Hematopoietic multipotent progenitor cell (in vitro differentiated cells): ENCODE data around the gene DAPK1. TPM values are rescaled to one million over a fixed set of nuclear protein-coding genes. Genes with fewer than 3 reads are reported as not detected.
"Not testable (repeated sequence)": the region's sequence is repeated elsewhere in the genome, so short reads cannot be mapped to it uniquely, and the experiment has no call there.

ENCODE experiments used
- DNase-seq, 3 donors: peaks; one replicate each; pipeline ENCODE4 v3.0.0-alpha.2; 2011 to 2015; ENCODE audit warnings: low read depth in 2 of 3, low spot score in 2 of 3
- total RNA-seq: library from RNA; depleted of rRNA; stranded (reverse); fragments of >200 nt; gene quantifications from one replicate; pipeline ENCODE4 v1.2.3, GENCODE V29; 2012

The DAPK1 gene
- total RNA-seq, 1 donor: 148 TPM

GRCh38 chr9:87722393-87723088, 224.9 kb downstream of the DAPK1 start:
- DNase-seq: no peak

GRCh38 chr9:87725356-87725899, 227.8 kb downstream of the DAPK1 start:
- no peak for DNase-seq

DNA sequence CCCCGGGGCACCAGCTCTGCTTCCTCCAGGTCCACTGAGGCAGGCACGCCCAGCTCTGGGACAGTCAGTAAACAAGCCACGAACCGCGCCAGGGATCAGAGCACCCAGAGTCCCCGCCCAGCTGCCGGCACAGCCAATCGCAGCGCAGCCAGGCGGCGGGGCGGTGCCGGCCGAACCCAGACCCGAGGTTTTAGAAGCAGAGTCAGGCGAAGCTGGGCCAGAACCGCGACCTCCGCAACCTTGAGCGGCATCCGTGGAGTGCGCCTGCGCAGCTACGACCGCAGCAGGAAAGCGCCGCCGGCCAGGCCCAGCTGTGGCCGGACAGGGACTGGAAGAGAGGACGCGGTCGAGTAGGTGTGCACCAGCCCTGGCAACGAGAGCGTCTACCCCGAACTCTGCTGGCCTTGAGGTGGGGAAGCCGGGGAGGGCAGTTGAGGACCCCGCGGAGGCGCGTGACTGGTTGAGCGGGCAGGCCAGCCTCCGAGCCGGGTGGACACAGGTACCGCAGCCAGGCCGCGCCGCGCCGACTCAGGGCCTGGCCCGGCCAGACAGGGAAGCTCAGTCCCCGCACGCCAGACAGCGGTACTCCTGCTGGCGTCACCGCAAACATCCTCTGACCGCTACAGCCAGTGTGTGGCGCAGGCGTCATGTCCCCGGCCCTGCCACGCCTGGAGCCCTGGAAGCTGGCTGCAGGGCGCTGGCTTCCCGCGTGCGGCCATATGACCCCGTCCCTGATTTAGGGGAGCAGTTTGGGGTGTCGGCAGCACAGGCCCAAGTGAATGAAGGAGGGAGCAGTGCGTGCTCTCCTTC, 228.4 kb downstream of the DAPK1 start, which contains the start of gene CTSL:
Gene CTSL (plus strand): TSS at position 220 of the 810 bp plus-strand sequence. CDS start 1,485 bp downstream, outside the sequence.
- DNase-seq: peak in 2 of 3 donors; percentile 39 to 48

DNA sequence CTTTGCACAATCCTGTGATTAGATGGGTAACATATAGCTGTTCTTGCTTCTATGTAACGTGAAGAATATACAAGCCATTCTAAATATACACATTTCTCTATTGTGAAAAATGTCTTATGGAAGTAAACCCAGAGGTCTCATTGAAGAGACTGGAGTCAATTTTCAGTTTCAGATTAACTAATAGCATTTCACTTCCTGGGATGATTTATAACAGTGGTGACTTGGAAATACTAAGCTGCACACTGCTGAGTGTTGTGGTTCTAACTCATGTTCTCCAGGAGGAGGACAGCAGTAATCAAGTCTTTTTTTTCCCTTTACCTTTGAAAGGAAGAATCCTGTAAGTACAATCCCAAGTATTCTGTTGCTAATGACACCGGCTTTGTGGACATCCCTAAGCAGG, 231.6 kb downstream of the DAPK1 start:
- DNase-seq: no peak

DNA sequence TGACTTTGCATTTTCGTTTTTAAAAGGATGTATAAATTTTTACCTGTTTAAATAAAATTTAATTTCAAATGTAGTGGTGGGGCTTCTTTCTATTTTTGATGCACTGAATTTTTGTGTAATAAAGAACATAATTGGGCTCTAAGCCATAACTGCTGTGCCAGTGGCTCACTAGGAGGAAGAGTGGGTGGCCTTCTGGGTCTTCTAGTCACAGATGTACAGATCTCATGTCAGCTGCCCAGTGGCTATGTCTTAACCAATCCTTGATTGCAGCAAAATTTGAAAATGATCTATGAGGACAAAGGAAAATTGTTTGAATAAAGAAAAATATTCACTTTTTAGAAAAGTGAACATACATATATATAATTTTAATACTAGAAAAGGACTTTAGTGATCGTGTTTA, 233.7 kb downstream of the DAPK1 start:
- no peak for DNase-seq

DNA sequence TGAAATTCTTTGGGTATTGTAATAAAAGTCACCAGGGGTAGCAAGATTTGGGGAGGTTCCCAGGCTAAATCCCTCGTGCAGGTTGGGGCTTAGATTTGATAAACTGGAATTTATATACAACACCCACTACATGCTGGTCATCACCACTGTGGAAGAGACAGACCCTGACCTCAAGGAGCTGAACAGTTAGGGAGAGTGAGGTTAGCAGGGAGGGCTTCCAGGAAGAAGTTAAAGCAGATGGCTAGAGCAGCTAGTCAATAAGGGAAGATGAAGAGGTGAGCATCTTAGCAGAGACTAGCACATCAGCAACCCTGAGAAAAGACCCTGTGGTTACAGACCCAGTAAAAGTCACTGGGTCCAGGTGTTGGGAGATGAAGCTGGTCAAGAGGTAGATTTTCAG, 234.7 kb downstream of the DAPK1 start:
- no peak for DNase-seq

DNA sequence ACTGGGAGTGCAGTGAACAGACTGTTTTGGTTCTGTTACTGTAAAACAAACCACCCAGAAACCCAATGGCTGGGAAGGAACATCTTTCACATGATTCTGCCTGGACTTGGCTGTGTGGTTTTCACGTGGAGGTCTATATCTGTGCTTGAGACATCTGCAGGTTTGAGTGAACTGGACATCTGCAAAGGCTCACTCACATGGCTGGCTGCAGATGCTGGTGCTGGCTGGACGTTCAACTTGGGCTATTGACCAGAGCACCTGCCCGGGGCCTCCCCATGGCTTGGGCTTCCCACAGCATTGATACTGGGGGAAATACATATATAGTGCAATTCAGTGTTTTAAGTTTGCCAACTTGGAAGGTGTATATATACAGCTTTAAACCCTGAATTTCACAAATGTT, 235.1 kb downstream of the DAPK1 start:
- DNase-seq: no peak

DNA sequence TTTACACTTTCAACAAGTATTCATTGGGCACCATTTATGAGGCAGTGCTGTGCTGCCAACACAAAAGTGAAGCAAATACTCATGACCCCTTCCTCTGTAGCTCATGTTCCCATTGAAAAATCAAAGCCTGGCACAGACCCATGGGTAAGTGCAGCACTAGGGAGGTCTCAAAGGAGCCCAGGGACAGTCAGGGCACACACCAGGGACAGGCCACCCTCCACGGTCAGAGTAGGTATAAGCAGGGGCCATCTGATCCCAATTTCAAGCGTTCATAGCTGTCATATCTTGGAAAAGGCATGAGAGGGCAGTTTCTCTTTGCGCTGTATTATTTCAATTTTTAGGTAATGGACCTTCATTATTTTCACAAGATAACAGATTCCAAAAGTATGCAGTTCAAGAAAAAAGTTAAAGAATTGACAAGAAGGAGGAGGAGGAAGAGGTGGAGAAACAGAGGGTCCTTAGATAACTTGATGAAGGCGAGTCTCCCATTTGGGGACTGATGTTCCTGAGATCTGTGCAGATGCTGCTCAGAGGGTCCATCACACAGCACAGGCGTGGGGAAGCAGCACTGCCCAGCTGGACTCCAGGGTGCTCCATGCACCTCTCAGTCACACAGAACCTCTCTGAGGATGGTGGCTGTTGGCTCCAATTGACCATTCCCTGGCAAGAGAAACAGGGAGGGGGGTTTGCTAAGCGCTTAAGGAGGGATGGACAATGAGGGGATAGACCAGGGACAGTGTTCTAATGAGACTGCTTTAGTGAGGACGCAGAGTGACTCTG, 235.8 kb downstream of the DAPK1 start:
- no peak for DNase-seq

- no peak for DNase-seq
Observed at GRCh38 chr9:87734106-87734505, 236.4 kb downstream of the DAPK1 start.

DNA sequence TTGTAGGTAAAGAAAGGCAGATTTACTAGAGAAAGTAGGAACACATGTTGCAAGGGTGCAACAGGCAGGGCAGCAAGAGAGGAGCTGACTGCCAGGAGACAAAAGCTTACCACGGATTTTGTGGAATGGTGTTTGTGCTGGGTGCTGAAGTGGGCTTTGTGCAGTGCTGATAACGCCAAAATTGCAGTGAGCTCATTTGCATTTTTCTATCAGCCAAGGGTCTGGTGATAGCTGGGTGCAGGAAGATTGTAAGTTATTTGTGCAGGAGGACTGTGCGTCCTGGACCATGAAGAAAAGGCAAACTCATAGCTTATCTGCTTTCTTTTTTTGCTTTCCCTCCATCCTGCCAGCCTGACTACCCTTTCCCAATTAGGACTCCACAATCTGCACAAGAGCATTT, 241.9 kb downstream of the DAPK1 start:
- no peak for DNase-seq

- no peak for DNase-seq
Observed at GRCh38 chr9:87740209-87740608, 242.5 kb downstream of the DAPK1 start.

GRCh38 chr9:87741326-87741725, 243.7 kb downstream of the DAPK1 start:
- no peak for DNase-seq

- no peak for DNase-seq
Observed at GRCh38 chr9:87741891-87742290, 244.2 kb downstream of the DAPK1 start.

GRCh38 chr9:87742813-87743428, 245.3 kb downstream of the DAPK1 start:
- DNase-seq: no peak

- not testable (repeated sequence) for DNase-seq
Observed at GRCh38 chr9:87744247-87744646, 246.6 kb downstream of the DAPK1 start.

DNA sequence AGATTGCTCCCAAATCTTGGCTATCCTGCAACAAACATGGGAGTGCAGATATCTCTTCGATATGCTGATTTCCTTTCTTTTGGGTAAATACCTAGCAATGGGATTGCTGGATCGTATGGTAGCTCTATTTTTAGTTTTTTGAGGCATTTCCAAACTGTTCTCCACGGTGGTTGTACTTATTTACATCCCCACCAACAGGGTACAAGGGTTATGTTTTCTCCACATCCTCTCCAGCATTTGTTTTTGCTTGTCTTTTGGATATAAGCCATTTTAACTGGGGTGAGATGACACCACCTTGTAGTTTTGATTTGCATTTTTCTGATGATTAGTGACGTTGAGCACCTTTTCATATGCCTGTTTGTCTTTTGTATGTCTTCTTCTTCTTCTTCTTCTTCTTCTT, 248.5 kb downstream of the DAPK1 start:
- no peak for DNase-seq

DNA sequence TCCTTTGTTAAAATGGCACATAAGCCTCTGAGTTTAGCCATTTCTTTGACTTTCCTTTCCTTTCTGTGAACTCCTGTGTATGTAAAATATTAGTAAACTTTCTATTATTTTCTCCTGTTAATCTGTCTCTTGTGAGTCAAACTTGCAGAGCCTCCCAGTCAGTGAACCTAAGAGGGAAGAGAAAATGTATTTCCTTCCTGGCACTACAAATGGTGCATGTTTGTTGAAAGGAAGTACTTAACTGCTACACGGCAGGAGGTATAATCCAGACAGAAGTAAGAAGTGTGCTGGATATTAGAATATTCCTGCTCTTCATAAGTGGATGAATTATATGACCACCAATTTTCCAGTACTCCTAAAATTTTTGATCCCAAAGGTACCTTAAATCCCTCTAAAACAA, 251.2 kb downstream of the DAPK1 start:
- DNase-seq: no peak

GRCh38 chr9:87749335-87750035, 251.8 kb downstream of the DAPK1 start:
- no peak for DNase-seq

- DNase-seq: no peak
Observed at GRCh38 chr9:87750726-87751125, 253.1 kb downstream of the DAPK1 start.

GRCh38 chr9:87751423-87751822, 253.8 kb downstream of the DAPK1 start:
- no peak for DNase-seq
